ENCODE results near the gene PTPRJ.

PTPRJ gene

DNA sequence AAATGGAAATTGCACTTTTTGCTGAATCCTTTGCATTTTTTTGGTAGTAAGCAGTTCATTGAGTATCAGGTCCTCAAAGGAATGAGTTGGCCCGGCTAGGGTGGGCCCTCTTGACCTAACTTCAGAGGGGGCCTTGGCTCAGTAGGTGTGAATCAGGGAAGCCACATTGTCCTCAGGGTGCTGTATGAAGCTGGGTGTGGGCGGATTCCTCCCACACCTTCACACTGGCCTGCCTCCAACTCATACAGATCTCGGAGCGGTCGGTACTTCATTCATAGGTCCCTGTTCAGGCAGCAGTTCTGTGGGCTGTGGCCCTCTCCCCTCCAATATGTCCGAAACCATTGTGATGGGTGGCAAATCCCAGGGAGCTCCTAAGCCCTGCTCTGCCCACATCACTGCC, 188.9 kb downstream of the PTPRJ start:
- no peaks in the 10 kb centered on the region for H3F3A ChIP-seq (ENCODE audit: control insufficient read depth, insufficient read depth)
- H3K36me3 ChIP-seq (ENCODE audit: control insufficient read depth, low read length), result no peaks in the 10 kb centered on the region
- peaks cover 12% of the 10 kb centered on the region for H3K4me1 ChIP-seq (ENCODE audit: control insufficient read depth, low read length)
- H3K4me3 ChIP-seq (ENCODE audit: low read length), result no peak overlapping the region
- no peak overlapping the region for H3K27ac ChIP-seq (ENCODE audit: low read depth, low read length)
- no peaks in the 10 kb centered on the region for H4K20me1 ChIP-seq (ENCODE audit: control insufficient read depth, insufficient read depth, low read depth, low read length)
- TF ChIP-seq EZH2phosphoT487 (IDR thresholded peaks at IDR 0.05; ENCODE audit: borderline replicate concordance, low read length), result no peak
- TF ChIP-seq, protein P1, sequence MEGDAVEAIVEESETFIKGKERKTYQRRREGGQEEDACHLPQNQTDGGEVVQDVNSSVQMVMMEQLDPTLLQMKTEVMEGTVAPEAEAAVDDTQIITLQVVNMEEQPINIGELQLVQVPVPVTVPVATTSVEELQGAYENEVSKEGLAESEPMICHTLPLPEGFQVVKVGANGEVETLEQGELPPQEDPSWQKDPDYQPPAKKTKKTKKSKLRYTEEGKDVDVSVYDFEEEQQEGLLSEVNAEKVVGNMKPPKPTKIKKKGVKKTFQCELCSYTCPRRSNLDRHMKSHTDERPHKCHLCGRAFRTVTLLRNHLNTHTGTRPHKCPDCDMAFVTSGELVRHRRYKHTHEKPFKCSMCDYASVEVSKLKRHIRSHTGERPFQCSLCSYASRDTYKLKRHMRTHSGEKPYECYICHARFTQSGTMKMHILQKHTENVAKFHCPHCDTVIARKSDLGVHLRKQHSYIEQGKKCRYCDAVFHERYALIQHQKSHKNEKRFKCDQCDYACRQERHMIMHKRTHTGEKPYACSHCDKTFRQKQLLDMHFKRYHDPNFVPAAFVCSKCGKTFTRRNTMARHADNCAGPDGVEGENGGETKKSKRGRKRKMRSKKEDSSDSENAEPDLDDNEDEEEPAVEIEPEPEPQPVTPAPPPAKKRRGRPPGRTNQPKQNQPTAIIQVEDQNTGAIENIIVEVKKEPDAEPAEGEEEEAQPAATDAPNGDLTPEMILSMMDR (IDR thresholded peaks at IDR 0.05; ENCODE audit: low read depth, low read length, poor library complexity, severe bottlenecking), result no peak
- no peak overlapping the region for H3K4me2 ChIP-seq (ENCODE audit: low read length)
- no peaks in the 10 kb centered on the region for H3K9me3 ChIP-seq (ENCODE audit: control insufficient read depth, insufficient read depth, low read length)
- no peaks in the 10 kb centered on the region for H3K9me2 ChIP-seq (replicated peaks; ENCODE audit: control insufficient read depth, low read length)
- no peaks in the 10 kb centered on the region for H3K79me2 ChIP-seq (ENCODE audit: control insufficient read depth, low read length)
- no peaks in the 10 kb centered on the region for H3K27me3 ChIP-seq (ENCODE audit: control insufficient read depth, low read length)

DNA sequence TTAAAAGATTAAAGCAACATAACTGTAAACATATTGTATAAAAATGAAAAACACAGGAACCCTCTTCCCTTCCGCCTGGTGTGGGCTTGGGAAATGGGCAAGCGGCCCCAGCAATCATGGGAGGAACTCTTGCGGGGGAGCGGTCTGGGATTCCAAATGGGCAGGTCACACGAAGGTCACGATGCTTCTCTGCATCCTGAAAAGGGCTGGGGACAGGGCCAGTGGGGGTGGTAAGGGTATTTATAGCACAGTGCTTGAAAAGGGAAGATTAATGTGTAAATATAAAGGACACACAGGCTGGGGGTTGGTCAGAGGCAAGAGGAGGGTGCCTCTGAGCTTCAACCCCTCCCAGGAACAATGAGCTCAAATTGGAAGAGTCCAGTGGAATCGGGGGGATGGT, 189.4 kb downstream of the PTPRJ start:
- TF ChIP-seq, protein P1 (IDR thresholded peaks at IDR 0.05; ENCODE audit: low read depth, low read length, poor library complexity, severe bottlenecking), result no peak
- no peak for TF ChIP-seq EZH2phosphoT487 (IDR thresholded peaks at IDR 0.05; ENCODE audit: borderline replicate concordance, low read length)
- Histone ChIP-seq H3K4me2 (ENCODE audit: low read length) (no peak overlapping the region), H4K20me1 (ENCODE audit: control insufficient read depth, insufficient read depth, low read depth, low read length) (no peaks in the 10 kb centered on the region)

DNA sequence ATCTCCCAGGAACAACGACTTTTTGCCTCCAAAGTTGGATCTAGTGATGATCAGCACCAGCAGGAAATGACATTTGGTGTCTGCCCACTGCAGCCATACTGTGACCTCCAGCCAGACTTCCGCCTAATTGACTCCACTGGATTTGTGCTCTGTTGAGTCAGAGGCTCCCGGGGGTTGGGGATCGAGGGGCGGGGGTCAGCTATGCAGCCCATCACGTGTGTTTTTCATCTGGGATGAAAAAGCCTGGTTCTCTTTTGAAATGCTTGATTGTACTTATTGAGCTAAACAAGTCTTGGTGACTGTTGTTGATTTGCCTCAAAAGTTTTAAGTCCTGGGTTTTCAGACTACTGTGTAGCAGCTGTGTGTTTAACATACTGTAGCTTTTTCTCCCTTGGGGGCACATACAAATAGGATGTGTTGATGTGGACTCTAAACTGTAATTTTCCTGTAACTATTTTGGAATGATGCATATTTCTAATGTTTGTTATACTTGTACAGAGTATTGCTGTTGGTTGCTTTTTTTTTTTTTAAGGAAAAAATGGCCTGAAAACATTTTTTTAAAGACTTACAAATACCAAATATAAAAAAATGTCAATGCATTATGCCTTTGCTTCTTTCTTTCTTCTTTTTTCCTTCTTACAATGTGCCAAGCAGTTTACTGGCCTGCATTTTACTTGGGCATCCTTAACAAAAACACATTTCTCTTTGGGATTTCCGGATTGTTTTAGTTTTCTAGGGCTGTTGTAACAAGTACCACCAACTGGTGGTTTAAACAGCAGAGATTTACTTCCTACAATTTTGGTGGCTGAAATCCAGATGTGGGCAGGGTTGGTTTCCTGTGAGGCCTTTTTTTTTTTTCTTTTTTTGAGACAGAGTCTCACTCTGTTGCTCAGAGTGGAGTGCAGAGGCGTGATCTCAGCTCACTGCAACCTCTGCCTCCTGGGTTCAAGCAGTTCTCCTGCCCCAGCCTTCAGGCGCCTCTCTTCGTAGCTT, 190.2 kb downstream of the PTPRJ start:
- Histone ChIP-seq H3K4me1 (ENCODE audit: control insufficient read depth, low read length) (peaks cover 12% of the 10 kb centered on the region), H3K9me3 (ENCODE audit: control insufficient read depth, insufficient read depth, low read length) (no peaks in the 10 kb centered on the region), H3F3A (ENCODE audit: control insufficient read depth, insufficient read depth) (no peaks in the 10 kb centered on the region), H3K9me2 (replicated peaks; ENCODE audit: control insufficient read depth, low read length) (no peaks in the 10 kb centered on the region), H3K27me3 (ENCODE audit: control insufficient read depth, low read length) (no peaks in the 10 kb centered on the region), H3K4me2 (ENCODE audit: low read length) (no peak overlapping the region; the same call in 1 of the 2 replicates), H4K20me1 (ENCODE audit: control insufficient read depth, insufficient read depth, low read depth, low read length) (no peaks in the 10 kb centered on the region), H3K36me3 (ENCODE audit: control insufficient read depth, low read length) (no peaks in the 10 kb centered on the region), H3K79me2 (ENCODE audit: control insufficient read depth, low read length) (no peaks in the 10 kb centered on the region), H3K27ac (ENCODE audit: low read depth, low read length) (no peak overlapping the region), H3K4me3 (ENCODE audit: low read length) (no peak overlapping the region)
- TF ChIP-seq EZH2phosphoT487 (IDR thresholded peaks at IDR 0.05; ENCODE audit: borderline replicate concordance, low read length), result no peak
- TF ChIP-seq, protein P1 (IDR thresholded peaks at IDR 0.05; ENCODE audit: low read depth, low read length, poor library complexity, severe bottlenecking), result no peak

More for the DNA sequence above, 189.4 kb downstream of the PTPRJ start:
- H3F3A ChIP-seq (ENCODE audit: control insufficient read depth, insufficient read depth), result no peaks in the 10 kb centered on the region
- H3K27ac ChIP-seq (ENCODE audit: low read depth, low read length), result no peak overlapping the region
- no peaks in the 10 kb centered on the region for H3K79me2 ChIP-seq (ENCODE audit: control insufficient read depth, low read length)
- H3K9me3 ChIP-seq (ENCODE audit: control insufficient read depth, insufficient read depth, low read length), result no peaks in the 10 kb centered on the region
- peaks cover 12% of the 10 kb centered on the region for H3K4me1 ChIP-seq (ENCODE audit: control insufficient read depth, low read length)
- H3K27me3 ChIP-seq (ENCODE audit: control insufficient read depth, low read length), result no peaks in the 10 kb centered on the region
- H3K36me3 ChIP-seq (ENCODE audit: control insufficient read depth, low read length), result no peaks in the 10 kb centered on the region
- H3K4me3 ChIP-seq (ENCODE audit: low read length), result no peak overlapping the region
- H3K9me2 ChIP-seq (replicated peaks; ENCODE audit: control insufficient read depth, low read length), result no peaks in the 10 kb centered on the region
